PC-3 (cell line): ENCODE measurements around the gene FAM9C. TPM values are rescaled to one million over a fixed set of nuclear protein-coding genes. Genes with fewer than 3 reads are reported as not detected.
"Not testable (repeated sequence)": the region's sequence is repeated elsewhere in the genome, so short reads cannot be mapped to it uniquely, and the experiment has no call there.

ENCODE experiments used
- ATAC-seq: fragments of 200-7000 bp; cut with Tn5 transposase; 2 replicates; pipeline ENCODE4 v1.9.1; 2020; ENCODE audit warnings: mild to moderate bottlenecking, moderate library complexity
- BruUV-seq: library from RNA; stranded (reverse); fragments of 400-500 nt; replicated peaks from 2 replicates; lab custom pipeline; 2021; lab: Mats Ljungman, UMichigan
- CTCF ChIA-PET: fragments of 300-600 bp; sonication (Branson Sonifier 250); formaldehyde crosslinking; loops from one replicate; lab custom pipeline; 2022; ENCODE audit warnings: antibody characterized with exemption; lab: Charles Lee
- POLR2A ChIA-PET: fragments of 300-600 bp; sonication (Branson Sonifier 250); formaldehyde crosslinking; loops from one replicate; lab custom pipeline; 2022; ENCODE audit warnings: antibody characterized with exemption; ENCODE audit not compliant: unreplicated experiment; lab: Charles Lee
- DNase-seq: peaks from one replicate; pipeline ENCODE4 v3.0.0-alpha.2; 2015
- H2AFZ ChIP-seq: fragments of 300-600 bp; sonication (generic); 2 replicates; pipeline ENCODE4 v1.6.0; 2016; ENCODE audit warnings: antibody characterized with exemption, low read length
- H3F3A ChIP-seq: fragments of 300-600 bp; sonication (generic); one replicate; pipeline ENCODE4 v1.6.0; 2017; ENCODE audit warnings: antibody characterized with exemption, low read length, control low read depth, mild to moderate bottlenecking; ENCODE audit not compliant: unreplicated experiment
- H3K27ac ChIP-seq: fragments of 300-600 bp; sonication (generic); 2 replicates; pipeline ENCODE4 v1.5.1; 2016; ENCODE audit warnings: mild to moderate bottlenecking, low read length
- H3K27me3 ChIP-seq: fragments of 300-600 bp; sonication (generic); 2 replicates; pipeline ENCODE4 v1.6.1; 2016; ENCODE audit warnings: low read length, mixed read lengths
- H3K36me3 ChIP-seq: fragments of 300-600 bp; sonication (generic); 2 replicates; pipeline ENCODE4 v1.6.1; 2016; ENCODE audit warnings: low read depth, mixed run types, low read length, mixed read lengths
- H3K4me1 ChIP-seq: fragments of 300-600 bp; sonication (generic); 2 replicates; pipeline ENCODE4 v1.5.1; 2016; ENCODE audit warnings: low read length; ENCODE audit not compliant: insufficient read depth
- H3K4me2 ChIP-seq: fragments of 300-600 bp; sonication (generic); 2 replicates; pipeline ENCODE4 v1.6.0; 2016; ENCODE audit warnings: low read length
- H3K4me3 ChIP-seq: fragments of 300-600 bp; sonication (generic); 2 replicates; pipeline ENCODE4 v1.5.1; 2016; ENCODE audit warnings: mild to moderate bottlenecking, low read length, mixed read lengths
- H3K79me2 ChIP-seq: fragments of 300-600 bp; sonication (generic); 2 replicates; pipeline ENCODE4 v1.6.1; 2017; ENCODE audit warnings: low read length, mixed read lengths
- H3K9ac ChIP-seq: fragments of 300-600 bp; sonication (generic); 2 replicates; pipeline ENCODE4 v1.6.0; 2016; ENCODE audit warnings: mild to moderate bottlenecking, low read length
- H3K9me2 ChIP-seq: fragments of 300-600 bp; sonication (generic); replicated peaks from 2 replicates; pipeline ENCODE4 v1.6.1; 2016; ENCODE audit warnings: mixed run types, low read length, mixed read lengths
- H3K9me3 ChIP-seq: fragments of 300-600 bp; sonication (generic); 2 replicates; pipeline ENCODE4 v1.6.1; 2016; ENCODE audit warnings: low read length, mixed read lengths
- H4K20me1 ChIP-seq: fragments of 300-600 bp; sonication (generic); 2 replicates; pipeline ENCODE4 v1.6.1; 2016; ENCODE audit warnings: low read length, mixed read lengths
- CTCF ChIP-seq: fragments of 300-600 bp; sonication (generic); conservative IDR thresholded peaks from 2 replicates; pipeline ENCODE4 v1.5.1; 2017; ENCODE audit warnings: antibody characterized with exemption, low read depth, mild to moderate bottlenecking, low read length
- EZH2 ChIP-seq: fragments of 300-600 bp; sonication (generic); IDR thresholded peaks from one replicate; pipeline ENCODE4 v1.6.1; 2017; ENCODE audit warnings: antibody characterized with exemption, mild to moderate bottlenecking, low read length; ENCODE audit not compliant: unreplicated experiment
- EZH2phosphoT487 ChIP-seq: fragments of 300-600 bp; sonication (generic); IDR thresholded peaks from 2 replicates; pipeline ENCODE4 v1.6.1; 2018; ENCODE audit warnings: mild to moderate bottlenecking, antibody characterized with exemption, low read length, borderline replicate concordance
- intact Hi-C: fragments of 100-400 bp; cut with micrococcal nuclease; formaldehyde crosslinking; loops from 2 replicates; pipeline ENCODE4 v1.9.0; 2023
- total RNA-seq: library from RNA; depleted of rRNA; stranded (reverse); fragments of >200 nt; gene quantifications from 2 replicates; pipeline ENCODE4 v1.2.3, GENCODE V29; 2014

FAM9C gene
- total RNA-seq, 1 experiment from 2014 or later = not detected

GRCh38 chrX:13088156-13088487 lies 43.7 kb upstream of the FAM9C start:
- Histone ChIP-seq H3K9ac (peak overlapping the region; percentile 59), H3K4me3 (no peak overlapping the region), H2AFZ (no peak overlapping the region), H4K20me1 (no peaks in the 10 kb centered on the region), H3F3A (no peaks in the 10 kb centered on the region), H3K4me2 (peak overlapping the region; percentile 49; the same call in 1 of the 2 replicates), H3K36me3 (no peaks in the 10 kb centered on the region), H3K27ac (peak overlapping the region; percentile 95), H3K9me2 (no peaks in the 10 kb centered on the region), H3K79me2 (no peaks in the 10 kb centered on the region), H3K27me3 (no peaks in the 10 kb centered on the region), H3K4me1 (peaks cover 20% of the 10 kb centered on the region), H3K9me3 (no peaks in the 10 kb centered on the region)
- ChIA-PET CTCF (no interaction called here), POLR2A (no interaction called here)
- intact Hi-C loops = no loop called here
- no peak for TF ChIP-seq EZH2phosphoT487
- TF ChIP-seq EZH2 = no peak
- no peak for TF ChIP-seq CTCF
- no TSS peak for BruUV-seq
- DNase-seq (no peak), ATAC-seq (no peak)

DNA sequence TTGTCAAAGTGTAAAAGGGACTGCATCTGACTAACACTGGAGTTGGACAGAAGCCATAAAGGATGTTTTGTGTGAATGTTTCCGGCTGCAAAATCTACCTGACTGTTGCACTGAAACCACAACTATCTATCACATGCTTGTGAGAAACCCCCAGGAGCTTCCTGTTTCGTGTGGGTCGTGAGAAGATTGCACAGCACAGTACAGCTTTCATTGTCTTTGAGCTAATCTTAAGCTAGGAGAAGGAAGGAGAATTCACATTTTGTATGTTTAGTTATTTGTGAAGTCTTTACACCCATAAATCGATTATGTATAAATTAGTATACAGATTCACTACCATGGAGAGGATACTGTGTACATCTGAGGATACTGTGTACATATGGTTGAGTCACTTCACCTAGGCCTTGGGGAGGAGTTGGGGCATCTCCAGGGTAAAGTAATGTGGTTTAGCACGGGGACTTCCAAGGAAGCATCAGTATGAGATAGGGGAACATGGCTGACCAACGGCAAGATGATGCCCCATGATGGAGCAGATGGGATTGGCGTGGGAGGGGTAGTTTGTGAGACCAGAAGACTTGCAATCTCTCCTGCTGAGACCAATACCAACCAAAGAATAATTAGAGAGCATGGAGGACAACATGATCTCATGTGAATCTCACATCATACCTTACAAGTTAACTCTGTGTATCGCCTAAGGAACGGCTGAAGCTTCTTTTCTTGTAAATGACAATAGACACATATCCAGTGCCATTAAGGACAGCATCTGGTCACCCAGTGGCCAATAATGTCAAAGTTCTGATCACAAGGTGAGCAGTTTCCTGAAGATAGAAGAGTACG lies 43.1 kb upstream of the FAM9C start:
- no peaks in the 10 kb centered on the region for H3F3A ChIP-seq
- ChIA-PET CTCF (interaction anchor here (1.3 kb wide), 1 partner anchor 141 kb away, joined by 9 read pairs; no protein-coding TSS in a partner anchor), POLR2A (interaction anchor here (0.7 kb wide), 3 partner anchors 108 to 1348 kb away, joined by 4 to 6 read pairs (median 6); no protein-coding TSS in a partner anchor)
- TF ChIP-seq CTCF = no peak
- no peak for TF ChIP-seq EZH2
- no peak for TF ChIP-seq EZH2phosphoT487
- H3K9ac ChIP-seq = peak overlapping the region; percentile 59
- H3K27ac ChIP-seq = peak overlapping the region; percentile 95
- ATAC-seq (peak; percentile 92), DNase-seq (peak; percentile 85)
- peak overlapping the region; percentile 37; the same call in 1 of the 2 replicates for H2AFZ ChIP-seq
- no peaks in the 10 kb centered on the region for H3K9me2 ChIP-seq
- peak overlapping the region; percentile 49 for H3K4me2 ChIP-seq
- no peaks in the 10 kb centered on the region for H3K36me3 ChIP-seq
- no peaks in the 10 kb centered on the region for H3K27me3 ChIP-seq
- no peaks in the 10 kb centered on the region for H3K79me2 ChIP-seq
- no peaks in the 10 kb centered on the region for H4K20me1 ChIP-seq
- BruUV-seq = TSS peak; percentile 41
- no peaks in the 10 kb centered on the region for H3K9me3 ChIP-seq
- no peak overlapping the region for H3K4me3 ChIP-seq
- peaks cover 20% of the 10 kb centered on the region for H3K4me1 ChIP-seq
- intact Hi-C loops = loop anchor here (1.0 kb wide), 1 partner anchor 37 kb away; no protein-coding TSS in a partner anchor

DNA sequence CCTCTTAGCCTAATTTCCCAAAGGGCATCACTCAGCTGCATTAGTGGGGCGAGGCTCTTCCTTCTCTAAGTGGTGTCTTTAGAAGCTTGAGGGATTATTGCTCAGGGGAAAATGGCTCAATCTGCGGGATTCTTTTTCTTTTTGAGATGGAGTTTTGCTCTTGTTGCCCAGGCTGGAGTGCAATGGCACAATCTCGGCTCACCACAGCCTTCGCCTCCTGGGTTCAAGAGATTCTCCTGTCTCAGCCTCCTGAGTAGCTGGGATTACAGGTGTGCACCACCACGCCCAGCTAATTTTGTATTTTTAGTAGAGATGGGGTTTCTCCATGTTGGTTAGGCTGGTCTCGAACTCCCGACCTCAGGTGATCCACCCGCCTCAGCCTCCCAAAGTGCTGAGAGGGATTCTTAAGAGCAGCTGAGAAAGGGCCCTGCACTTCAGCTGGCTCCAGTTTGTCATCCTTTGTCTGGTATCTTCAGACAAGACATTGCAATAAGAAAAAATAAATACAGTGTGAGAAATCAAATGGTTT lies 42.4 kb upstream of the FAM9C start:
- H4K20me1 ChIP-seq, H3K4me3 ChIP-seq, DNase-seq, H3K9me2 ChIP-seq, H3K9me3 ChIP-seq, H3K36me3 ChIP-seq, H3K79me2 ChIP-seq, ATAC-seq, BruUV-seq, H2AFZ ChIP-seq, H3F3A ChIP-seq, H3K27me3 ChIP-seq: not testable (repeated sequence)
- peak overlapping the region; percentile 59 for H3K9ac ChIP-seq
- peaks cover 20% of the 10 kb centered on the region for H3K4me1 ChIP-seq
- ChIA-PET CTCF (interaction anchor here (1.3 kb wide), 1 partner anchor 140 kb away, joined by 9 read pairs; no protein-coding TSS in a partner anchor), POLR2A (interaction anchor here (0.7 kb wide), 3 partner anchors 107 to 1348 kb away, joined by 4 to 6 read pairs (median 6); no protein-coding TSS in a partner anchor)
- H3K27ac ChIP-seq = peak overlapping the region; percentile 95
- H3K4me2 ChIP-seq = 0 out of 2 replicates have a peak overlapping the region, but pooled peaks have one; percentile 49
- intact Hi-C loops = loop anchor here (1.0 kb wide), 1 partner anchor 37 kb away; no protein-coding TSS in a partner anchor
